ENCODE measurements around the gene POU3F2. TPM values are rescaled to one million over a fixed set of nuclear protein-coding genes. Genes with fewer than 3 reads are reported as not detected.
A peak's percentile ranks its signal among the peaks of the same experiment; 100 is the strongest.

The POU3F2 gene
- total RNA-seq, 3 donors from 2014 or later (not counting 1 experiment from before 2014, with no cell fraction given) = not detected

GRCh38 chr6:98846021-98846380 is 11.6 kb downstream of the POU3F2 start:
- no peak overlapping the region for H3K4me3 ChIP-seq (ENCODE audit: low read length)
- DNase-seq (no peak), ATAC-seq (no peak)
- no peaks in the 10 kb centered on the region for H3K36me3 ChIP-seq (ENCODE audit: control insufficient read depth, insufficient read depth, low read length)
- H3K4me1 Mint-ChIP-seq = peaks cover 14 to 23% of the 10 kb centered on the region in 2 donors
- peak; percentile 37 for TF ChIP-seq CTCF (IDR thresholded peaks at IDR 0.05)
- no peaks in the 10 kb centered on the region for H3K9me3 Mint-ChIP-seq
- H3K27me3 Mint-ChIP-seq (ENCODE audit: low read depth in 2 of 2) = peaks cover 70 to 85% of the 10 kb centered on the region in 2 donors
- no peak overlapping the region for H3K27ac Mint-ChIP-seq
- H3K27me3 ChIP-seq (ENCODE audit: control insufficient read depth, insufficient read depth, low read length) = peaks cover 82% of the 10 kb centered on the region
- intact Hi-C loops (cut with micrococcal nuclease) = loop anchor here (10.0 kb wide), 1 partner anchor 89 kb away; no protein-coding TSS in a partner anchor
- WGBS (ENCODE audit: insufficient coverage) = 55% methylated on average over 3 of the region's 3 CpGs
- H3K4me1 ChIP-seq (ENCODE audit: control insufficient read depth, insufficient read depth, low read length) = peaks cover 29% of the 10 kb centered on the region
- peak overlapping the region; percentile 74 for H3K4me3 Mint-ChIP-seq
- H3K36me3 Mint-ChIP-seq = no peaks in the 10 kb centered on the region
- H3K9me3 ChIP-seq (ENCODE audit: control insufficient read depth, insufficient read depth, low read length) = peaks cover 4% of the 10 kb centered on the region
- no peak overlapping the region for H3K27ac ChIP-seq (ENCODE audit: low read length)

- H3K9me3 ChIP-seq (ENCODE audit: control insufficient read depth, insufficient read depth, low read length) = peaks cover 4% of the 10 kb centered on the region
- no peaks in the 10 kb centered on the region for H3K36me3 ChIP-seq (ENCODE audit: control insufficient read depth, insufficient read depth, low read length)
- no peak overlapping the region for H3K27ac Mint-ChIP-seq
- no peaks in the 10 kb centered on the region for H3K9me3 Mint-ChIP-seq
- no peak overlapping the region for H3K4me3 Mint-ChIP-seq
- intact Hi-C loops (cut with micrococcal nuclease) = loop anchor here (10.0 kb wide), 1 partner anchor 87 kb away; no protein-coding TSS in a partner anchor
- H3K36me3 Mint-ChIP-seq = no peaks in the 10 kb centered on the region
- H3K4me3 ChIP-seq (ENCODE audit: low read length) = no peak overlapping the region
- H3K27me3 Mint-ChIP-seq (ENCODE audit: low read depth in 2 of 2) = peaks cover 64 to 76% of the 10 kb centered on the region in 2 donors
- H3K4me1 ChIP-seq (ENCODE audit: control insufficient read depth, insufficient read depth, low read length) = peaks cover 29% of the 10 kb centered on the region
- DNase-seq (no peak), ATAC-seq (no peak)
- peaks cover 75% of the 10 kb centered on the region for H3K27me3 ChIP-seq (ENCODE audit: control insufficient read depth, insufficient read depth, low read length)
- peaks cover 14 to 23% of the 10 kb centered on the region in 2 donors for H3K4me1 Mint-ChIP-seq
- WGBS (ENCODE audit: insufficient coverage) = 19% methylated on average over 10 of the region's 11 CpGs
- no peak overlapping the region for H3K27ac ChIP-seq (ENCODE audit: low read length)
- TF ChIP-seq CTCF (IDR thresholded peaks at IDR 0.05) = no peak
These were observed 13.0 kb downstream of the POU3F2 start for GRCh38 chr6:98847416-98847778.

GRCh38 chr6:98847779-98848538 is 13.6 kb downstream of the POU3F2 start:
- Histone ChIP-seq H3K9me3 (ENCODE audit: control insufficient read depth, insufficient read depth, low read length) (peaks cover 4% of the 10 kb centered on the region), H3K27me3 (ENCODE audit: control insufficient read depth, insufficient read depth, low read length) (peaks cover 69% of the 10 kb centered on the region), H3K36me3 (ENCODE audit: control insufficient read depth, insufficient read depth, low read length) (no peaks in the 10 kb centered on the region), H3K4me1 (ENCODE audit: control insufficient read depth, insufficient read depth, low read length) (peaks cover 29% of the 10 kb centered on the region), H3K4me3 (ENCODE audit: low read length) (no peak overlapping the region), H3K27ac (ENCODE audit: low read length) (no peak overlapping the region)
- Mint-ChIP-seq H3K9me3 (no peaks in the 10 kb centered on the region), H3K27ac (no peak overlapping the region), H3K36me3 (no peaks in the 10 kb centered on the region), H3K27me3 (ENCODE audit: low read depth in 2 of 2) (peaks cover 60 to 71% of the 10 kb centered on the region in 2 donors), H3K4me1 (peaks cover 14 to 23% of the 10 kb centered on the region in 2 donors), H3K4me3 (no peak overlapping the region)
- intact Hi-C loops (cut with micrococcal nuclease) = loop anchor here (10.0 kb wide), 1 partner anchor 87 kb away; no protein-coding TSS in a partner anchor
- peak; percentile 30 to 49 (median 37) for ATAC-seq
- WGBS (ENCODE audit: insufficient coverage) = 3% methylated on average over 51 of the region's 51 CpGs
- DNase-seq = no peak
- no peak for TF ChIP-seq CTCF (IDR thresholded peaks at IDR 0.05)
